Measurements from ENCODE around the gene PRDX6. TPM values are rescaled to one million over a fixed set of nuclear protein-coding genes. Genes with fewer than 3 reads are reported as not detected.
"Not testable (repeated sequence)": the region's sequence is repeated elsewhere in the genome, so short reads cannot be mapped to it uniquely, and the experiment has no call there.

The PRDX6 gene
- total RNA-seq, 1 donor from 2014 or later, result 129 TPM

DNA sequence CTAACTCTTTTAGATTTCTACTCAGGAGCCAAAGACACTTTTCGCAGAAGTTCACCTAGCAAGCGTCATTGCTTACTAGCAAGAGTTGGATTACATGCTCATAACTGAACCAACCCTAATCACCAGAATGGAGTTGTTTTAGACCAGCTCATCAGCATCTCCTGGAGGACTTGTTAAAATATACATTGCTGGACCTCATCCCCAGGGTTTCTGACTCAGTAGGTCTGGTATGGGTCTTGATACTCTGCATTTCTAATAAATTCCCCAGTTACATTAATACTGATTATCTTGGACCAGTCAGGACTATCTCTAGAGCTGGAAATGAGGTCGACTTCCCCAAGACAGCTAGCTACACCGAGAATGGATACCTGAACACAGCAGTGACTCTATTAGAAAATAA, 9.7 kb upstream of the PRDX6 start:
- CTCF ChIA-PET, result interaction anchor here (0.6 kb wide), 1 partner anchor 1061 kb away, joined by 5 read pairs; no protein-coding TSS in a partner anchor
- Mint-ChIP-seq H3K27me3 (no peaks in the 10 kb centered on the region), H3K4me3 (no peak overlapping the region), H3K9me3 (peaks cover 27% of the 10 kb centered on the region), H3K27ac (no peak overlapping the region), H3K4me1 (peaks cover 7% of the 10 kb centered on the region), H3K36me3 (ENCODE audit: low read depth) (peaks cover 55% of the 10 kb centered on the region)
- TF ChIP-seq CTCF (IDR thresholded peaks at IDR 0.05), result no peak
- intact Hi-C loops (cut with micrococcal nuclease), result no loop called here
- POLR2A ChIA-PET, result interaction anchor here (1.0 kb wide), 1 partner anchor 9 kb away, joined by 4 read pairs; no protein-coding TSS in a partner anchor
- ATAC-seq (ENCODE audit: low read depth) (no peak), DNase-seq (no peak)

- Mint-ChIP-seq H3K4me1 (peaks cover 11% of the 10 kb centered on the region), H3K36me3 (ENCODE audit: low read depth) (peaks cover 44% of the 10 kb centered on the region)
These were observed 7.5 kb upstream of the PRDX6 start for GRCh38 chr1:173469656-173470055.

DNA sequence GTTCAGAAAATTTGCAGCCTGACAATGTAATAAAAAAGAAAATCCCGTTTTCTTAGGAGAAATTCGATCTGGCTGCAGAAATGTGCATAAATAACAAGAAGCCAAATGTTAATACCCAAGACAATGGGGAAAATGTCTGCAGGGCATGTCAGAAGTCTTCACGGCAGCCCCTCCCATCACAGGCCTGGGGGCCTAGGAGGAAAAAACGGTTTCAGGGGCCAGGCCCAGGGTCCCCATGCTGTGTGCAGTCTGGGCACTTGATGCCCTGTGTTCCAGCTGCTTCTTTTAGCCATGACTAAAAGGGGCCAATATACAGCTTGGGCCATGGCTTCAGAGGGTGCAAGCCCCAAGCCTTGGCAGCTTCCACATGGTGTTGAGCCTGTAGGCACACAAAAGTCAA, 6.5 kb upstream of the PRDX6 start:
- Mint-ChIP-seq H3K4me1 (peaks cover 12% of the 10 kb centered on the region), H3K36me3 (ENCODE audit: low read depth) (peaks cover 44% of the 10 kb centered on the region), H3K4me3 (no peak overlapping the region), H3K27me3 (no peaks in the 10 kb centered on the region), H3K9me3 (peaks cover 16% of the 10 kb centered on the region), H3K27ac (no peak overlapping the region)
- ATAC-seq (ENCODE audit: low read depth) (no peak), DNase-seq (no peak)
- POLR2A ChIA-PET, result no interaction called here
- no peak for TF ChIP-seq CTCF (IDR thresholded peaks at IDR 0.05)
- CTCF ChIA-PET, result no interaction called here
- intact Hi-C loops (cut with micrococcal nuclease), result no loop called here

More at GRCh38 chr1:173469656-173470055, 7.5 kb upstream of the PRDX6 start:
- no peak for ATAC-seq (ENCODE audit: low read depth)
- H3K27me3 Mint-ChIP-seq, result no peaks in the 10 kb centered on the region
- no peak overlapping the region for H3K4me3 Mint-ChIP-seq
- H3K27ac Mint-ChIP-seq, result no peak overlapping the region
- H3K9me3 Mint-ChIP-seq, result peaks cover 19% of the 10 kb centered on the region
- TF ChIP-seq CTCF (IDR thresholded peaks at IDR 0.05), result no peak
- ChIA-PET POLR2A (no interaction called here), CTCF (no interaction called here)
- intact Hi-C loops (cut with micrococcal nuclease), result no loop called here
- DNase-seq, result no peak

DNA sequence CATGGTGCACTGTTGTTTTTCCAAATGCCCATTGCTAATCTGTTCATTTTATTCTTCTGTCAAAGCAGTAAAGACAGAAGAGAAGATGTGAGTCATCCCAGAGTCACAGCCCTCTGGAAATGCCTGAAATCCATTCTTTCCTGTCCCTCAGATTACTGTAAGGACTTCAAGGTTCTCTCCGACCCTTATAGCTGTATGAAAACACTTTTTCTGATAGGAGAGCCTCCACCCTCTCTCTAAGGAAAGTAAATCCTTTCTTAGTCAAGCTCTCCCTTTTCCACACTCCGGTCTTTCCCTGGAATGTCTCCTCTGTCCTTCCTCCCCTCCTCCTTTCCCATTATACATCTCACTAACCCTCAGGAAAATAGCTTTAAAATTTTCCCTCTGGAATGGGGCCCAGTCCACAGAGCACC, 3.5 kb upstream of the PRDX6 start:
- ATAC-seq (ENCODE audit: low read depth) (no peak), DNase-seq (no peak)
- Mint-ChIP-seq H3K27ac (no peak overlapping the region), H3K4me1 (peaks cover 29% of the 10 kb centered on the region), H3K36me3 (ENCODE audit: low read depth) (peaks cover 28% of the 10 kb centered on the region), H3K9me3 (peaks cover 14% of the 10 kb centered on the region), H3K4me3 (no peak overlapping the region), H3K27me3 (no peaks in the 10 kb centered on the region)
- TF ChIP-seq CTCF (IDR thresholded peaks at IDR 0.05), result no peak
- POLR2A ChIA-PET, result no interaction called here
- CTCF ChIA-PET, result interaction anchor here (0.8 to 1.9 kb wide), 2 partner anchors 12 to 729 kb away, joined by 3 to 5 read pairs; no protein-coding TSS in a partner anchor
- intact Hi-C loops (cut with micrococcal nuclease), result no loop called here

DNA sequence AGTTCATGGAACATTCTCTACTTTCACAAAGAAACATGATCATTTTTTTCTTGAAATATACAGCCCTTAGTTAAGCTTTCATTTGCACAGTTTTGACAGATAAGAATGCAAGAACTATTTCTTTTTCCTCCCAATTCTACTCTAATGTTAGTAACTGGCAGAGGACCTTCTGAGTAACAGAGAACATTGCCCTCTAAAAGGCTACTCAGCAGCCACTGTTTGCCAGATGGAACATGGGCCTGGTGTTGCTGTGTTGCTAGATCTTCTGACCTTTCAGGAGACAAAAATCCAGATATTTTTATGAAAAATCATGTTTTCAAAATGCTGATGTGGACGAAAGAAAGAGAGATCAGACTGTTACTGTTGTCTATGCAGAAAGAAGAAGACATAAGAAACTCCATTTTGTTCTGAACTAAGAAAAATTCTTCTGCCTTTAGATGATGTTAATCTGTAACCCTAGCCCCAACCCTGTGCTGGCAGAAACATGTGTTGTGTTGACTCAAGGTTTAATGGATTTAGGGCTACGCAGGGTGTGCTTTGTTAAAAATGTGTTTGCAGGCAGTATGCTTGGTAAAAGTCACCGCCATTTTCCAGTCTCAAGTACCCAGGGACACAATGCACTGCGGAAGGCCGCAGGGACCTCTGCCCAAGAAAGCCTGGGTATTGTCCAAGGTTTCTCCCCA, 2.9 kb upstream of the PRDX6 start:
- TF ChIP-seq CTCF (IDR thresholded peaks at IDR 0.05), result no peak
- Mint-ChIP-seq H3K36me3 (ENCODE audit: low read depth) (peaks cover 24% of the 10 kb centered on the region), H3K27me3 (no peaks in the 10 kb centered on the region), H3K9me3 (peaks cover 9% of the 10 kb centered on the region), H3K27ac (no peak overlapping the region), H3K4me3 (no peak overlapping the region), H3K4me1 (peaks cover 33% of the 10 kb centered on the region)
- ChIA-PET CTCF (interaction anchor here (1.9 kb wide), 1 partner anchor 11 kb away, joined by 5 read pairs; no protein-coding TSS in a partner anchor), POLR2A (no interaction called here)
- intact Hi-C loops (cut with micrococcal nuclease), result no loop called here
- ATAC-seq (ENCODE audit: low read depth) (no peak), DNase-seq (no peak)

GRCh38 chr1:173474780-173475421, 2.2 kb upstream of the PRDX6 start:
- H3K4me3 Mint-ChIP-seq; POLR2A ChIA-PET; H3K9me3 Mint-ChIP-seq; H3K27me3 Mint-ChIP-seq; H3K27ac Mint-ChIP-seq; DNase-seq; ATAC-seq (ENCODE audit: low read depth): not testable (repeated sequence)
- H3K4me1 Mint-ChIP-seq, result peaks cover 37% of the 10 kb centered on the region
- intact Hi-C loops (cut with micrococcal nuclease), result loop anchor here (5.0 kb wide), 2 partner anchors 943 to 1547 kb away; partner anchors contain the start of genes MRPS14 and SUCO
- CTCF ChIA-PET, result interaction anchor here (3.5 kb wide), 1 partner anchor 44 kb away, joined by 28 read pairs; no protein-coding TSS in a partner anchor
- H3K36me3 Mint-ChIP-seq (ENCODE audit: low read depth), result peaks cover 23% of the 10 kb centered on the region
